DND-41 (cell line): Measurements from ENCODE around the gene RAB3C.

Experiments
- ATAC-seq: fragments of 200-7000 bp; cut with Tn5 transposase; 3 replicates; pipeline ENCODE4 v1.9.1; 2021; ENCODE audit warnings: low read depth; ENCODE audit not compliant: insufficient read depth
- DNase-seq: peaks from one replicate; pipeline ENCODE4 v3.0.0-alpha.2; 2020
- H2AFZ ChIP-seq: 2 replicates; pipeline ENCODE4 v1.6.0; 2012; ENCODE audit warnings: low read depth, low read length
- H3K27ac ChIP-seq: 2 replicates; pipeline ENCODE4 v1.5.1; 2012; ENCODE audit warnings: low read length, inconsistent platforms
- H3K27me3 ChIP-seq: fragments of 200-600 bp; sonication (generic); 2 replicates; pipeline ENCODE4 v1.6.0; 2012; ENCODE audit warnings: low read length, mild to moderate bottlenecking, inconsistent platforms; ENCODE audit not compliant: insufficient read depth, poor library complexity
- H3K36me3 ChIP-seq: 2 replicates; pipeline ENCODE4 v1.5.1; 2012; ENCODE audit warnings: low read length, inconsistent platforms; ENCODE audit not compliant: insufficient read depth
- H3K4me1 ChIP-seq: 2 replicates; pipeline ENCODE4 v1.5.1; 2012; ENCODE audit warnings: mild to moderate bottlenecking, low read length; ENCODE audit not compliant: insufficient read depth
- H3K4me2 ChIP-seq: 2 replicates; pipeline ENCODE4 v1.6.0; 2012; ENCODE audit warnings: mild to moderate bottlenecking, moderate library complexity, low read length, inconsistent platforms; ENCODE audit not compliant: insufficient read depth
- H3K4me3 ChIP-seq, 2 experiments: fragments of 200-600 bp in 1 of 2; shearing (Covaris generic) in 1 of 2; 2 replicates each; pipeline ENCODE4 v1.5.1; 2012 to 2016; ENCODE audit warnings: inconsistent platforms in 2 of 2, low read length in 2 of 2, mild to moderate bottlenecking in 2 of 2, low read depth in 1 of 2, moderate library complexity in 1 of 2
- H3K79me2 ChIP-seq: 2 replicates; pipeline ENCODE4 v1.6.0; 2012; ENCODE audit warnings: low read length, inconsistent platforms; ENCODE audit not compliant: insufficient read depth
- H3K9ac ChIP-seq: 2 replicates; pipeline ENCODE4 v1.6.0; 2012; ENCODE audit warnings: low read depth, mild to moderate bottlenecking, inconsistent platforms, low read length, moderate library complexity
- H3K9me3 ChIP-seq: 2 replicates; pipeline ENCODE4 v1.5.1; 2012; ENCODE audit warnings: low read length, moderate library complexity, mild to moderate bottlenecking, inconsistent platforms; ENCODE audit not compliant: insufficient read depth, severe bottlenecking
- H4K20me1 ChIP-seq: 2 replicates; pipeline ENCODE4 v1.6.0; 2012; ENCODE audit warnings: low read length; ENCODE audit not compliant: insufficient read depth
- EZH2 ChIP-seq: IDR thresholded peaks from 3 replicates; pipeline ENCODE4 v1.6.1; 2012; ENCODE audit warnings: borderline replicate concordance, low read depth, mild to moderate bottlenecking, moderate library complexity, low read length, inconsistent platforms; ENCODE audit not compliant: severe bottlenecking
- TF ChIP-seq, protein P1 (sequence below): IDR thresholded peaks from 2 replicates; pipeline ENCODE4 v1.5.1; 2012; ENCODE audit warnings: borderline replicate concordance, low read length, moderate library complexity, mild to moderate bottlenecking; ENCODE audit not compliant: poor library complexity, severe bottlenecking; ENCODE audit errors: extremely low read depth

The RAB3C gene

DNA sequence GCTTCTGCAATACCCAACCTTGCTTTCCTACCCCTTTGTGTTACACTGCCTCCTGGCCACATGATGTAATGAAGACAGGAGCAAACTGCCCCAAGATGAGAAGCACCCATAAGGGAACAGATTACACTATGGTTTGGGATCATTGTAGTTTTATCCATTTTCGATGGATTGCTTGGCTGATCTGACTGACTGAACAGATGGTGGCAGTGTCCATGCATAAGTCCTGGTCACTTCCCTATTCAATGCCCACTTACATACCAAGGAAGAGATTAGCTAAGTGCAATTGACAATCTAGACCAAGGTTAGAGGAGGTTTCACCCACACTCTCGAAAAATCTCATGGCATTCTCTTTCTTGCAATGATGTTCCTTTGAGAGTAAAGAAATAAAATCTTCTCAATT lies 319.9 kb downstream of the RAB3C start:
- Histone ChIP-seq H3K4me1 (no peaks in the 10 kb centered on the region), H3K27me3 (no peaks in the 10 kb centered on the region), H4K20me1 (no peaks in the 10 kb centered on the region), H2AFZ (no peak overlapping the region), H3K4me2 (no peak overlapping the region), H3K27ac (no peak overlapping the region), H3K36me3 (no peaks in the 10 kb centered on the region), H3K9me3 (no peaks in the 10 kb centered on the region), H3K79me2 (no peaks in the 10 kb centered on the region), H3K4me3 (no peak overlapping the region), H3K9ac (no peak overlapping the region)
- DNase-seq, result no peak
- ATAC-seq, result no peak
- TF ChIP-seq EZH2, result no peak
- TF ChIP-seq, protein P1, sequence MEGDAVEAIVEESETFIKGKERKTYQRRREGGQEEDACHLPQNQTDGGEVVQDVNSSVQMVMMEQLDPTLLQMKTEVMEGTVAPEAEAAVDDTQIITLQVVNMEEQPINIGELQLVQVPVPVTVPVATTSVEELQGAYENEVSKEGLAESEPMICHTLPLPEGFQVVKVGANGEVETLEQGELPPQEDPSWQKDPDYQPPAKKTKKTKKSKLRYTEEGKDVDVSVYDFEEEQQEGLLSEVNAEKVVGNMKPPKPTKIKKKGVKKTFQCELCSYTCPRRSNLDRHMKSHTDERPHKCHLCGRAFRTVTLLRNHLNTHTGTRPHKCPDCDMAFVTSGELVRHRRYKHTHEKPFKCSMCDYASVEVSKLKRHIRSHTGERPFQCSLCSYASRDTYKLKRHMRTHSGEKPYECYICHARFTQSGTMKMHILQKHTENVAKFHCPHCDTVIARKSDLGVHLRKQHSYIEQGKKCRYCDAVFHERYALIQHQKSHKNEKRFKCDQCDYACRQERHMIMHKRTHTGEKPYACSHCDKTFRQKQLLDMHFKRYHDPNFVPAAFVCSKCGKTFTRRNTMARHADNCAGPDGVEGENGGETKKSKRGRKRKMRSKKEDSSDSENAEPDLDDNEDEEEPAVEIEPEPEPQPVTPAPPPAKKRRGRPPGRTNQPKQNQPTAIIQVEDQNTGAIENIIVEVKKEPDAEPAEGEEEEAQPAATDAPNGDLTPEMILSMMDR, result no peak

DNA sequence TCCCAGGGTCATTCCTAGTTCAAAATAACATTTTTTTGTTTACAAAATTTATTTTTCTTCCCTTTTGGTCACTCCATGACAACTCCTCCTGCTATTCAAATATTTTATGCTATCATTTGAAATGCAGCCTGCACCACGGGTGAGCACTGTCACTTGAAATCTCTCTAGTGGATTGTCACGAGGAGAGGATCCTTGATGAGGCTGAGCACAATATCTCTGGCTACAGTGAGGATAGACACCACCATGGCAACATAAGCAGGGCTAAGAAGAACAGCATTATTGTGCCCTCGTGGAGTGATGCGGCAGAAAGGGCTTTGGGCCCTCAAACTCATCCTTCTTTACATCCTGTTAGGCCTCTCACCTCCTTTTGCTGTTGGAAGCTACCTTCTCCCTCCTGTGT lies 321.9 kb downstream of the RAB3C start:
- Histone ChIP-seq H3K36me3 (no peaks in the 10 kb centered on the region), H2AFZ (no peak overlapping the region), H3K9ac (no peak overlapping the region), H3K27me3 (no peaks in the 10 kb centered on the region), H3K4me2 (no peak overlapping the region), H3K27ac (no peak overlapping the region), H4K20me1 (no peaks in the 10 kb centered on the region), H3K4me1 (no peaks in the 10 kb centered on the region), H3K4me3 (no peak overlapping the region), H3K9me3 (no peaks in the 10 kb centered on the region), H3K79me2 (no peaks in the 10 kb centered on the region)
- ATAC-seq (no peak), DNase-seq (no peak)
- TF ChIP-seq, protein P1, result no peak
- no peak for TF ChIP-seq EZH2

DNA sequence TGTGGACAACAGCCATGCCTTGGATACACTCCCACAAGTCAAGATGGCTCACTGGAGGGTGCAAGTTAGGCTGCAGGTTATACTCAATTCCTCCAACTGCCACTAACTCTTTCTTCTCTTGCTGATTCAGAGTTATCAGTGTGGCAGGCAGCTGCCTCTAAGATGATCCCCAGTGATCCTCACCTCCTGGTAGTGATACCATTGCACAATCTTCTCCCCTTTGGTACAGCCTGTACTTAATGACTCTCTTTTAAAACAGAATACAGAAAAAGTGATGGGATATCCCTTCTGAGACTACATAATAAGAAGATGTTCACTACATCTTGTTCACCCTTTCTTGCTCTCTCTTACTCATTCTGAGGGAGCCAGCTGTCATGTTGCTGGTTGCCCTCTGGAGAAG lies 323.1 kb downstream of the RAB3C start:
- DNase-seq (no peak), ATAC-seq (no peak)
- TF ChIP-seq, protein P1, result no peak
- TF ChIP-seq EZH2, result no peak
- H3K9me3 ChIP-seq, result no peaks in the 10 kb centered on the region
- no peaks in the 10 kb centered on the region for H3K79me2 ChIP-seq
- H3K4me2 ChIP-seq, result no peak overlapping the region
- no peaks in the 10 kb centered on the region for H4K20me1 ChIP-seq
- H3K4me3 ChIP-seq, result no peak overlapping the region
- no peak overlapping the region for H3K9ac ChIP-seq
- no peak overlapping the region for H3K27ac ChIP-seq
- H2AFZ ChIP-seq, result no peak overlapping the region
- H3K27me3 ChIP-seq, result no peaks in the 10 kb centered on the region
- H3K4me1 ChIP-seq, result no peaks in the 10 kb centered on the region
- no peaks in the 10 kb centered on the region for H3K36me3 ChIP-seq
